Uterus (tissue), 2 donors: ENCODE measurements around the gene KCNG1.

ENCODE experiments used
- CTCF ChIP-seq, 4 experiments: fragments of 200-600 bp in 2 of 4; fragments of 450-650 bp in 2 of 4; sonication (generic) in 2 of 4; IDR thresholded peaks; one replicate each; pipeline ENCODE4 v1.5.1; 2016 to 2019; ENCODE audit warnings: antibody characterized with exemption in 4 of 4, mild to moderate bottlenecking in 2 of 4, moderate library complexity in 1 of 4
- POLR2A ChIP-seq, 2 donors: fragments of 450-650 bp; IDR thresholded peaks; one replicate each; pipeline ENCODE4 v1.6.1; 2016; ENCODE audit warnings: antibody characterized with exemption in 2 of 2, mild to moderate bottlenecking in 1 of 2, moderate library complexity in 1 of 2

DNA sequence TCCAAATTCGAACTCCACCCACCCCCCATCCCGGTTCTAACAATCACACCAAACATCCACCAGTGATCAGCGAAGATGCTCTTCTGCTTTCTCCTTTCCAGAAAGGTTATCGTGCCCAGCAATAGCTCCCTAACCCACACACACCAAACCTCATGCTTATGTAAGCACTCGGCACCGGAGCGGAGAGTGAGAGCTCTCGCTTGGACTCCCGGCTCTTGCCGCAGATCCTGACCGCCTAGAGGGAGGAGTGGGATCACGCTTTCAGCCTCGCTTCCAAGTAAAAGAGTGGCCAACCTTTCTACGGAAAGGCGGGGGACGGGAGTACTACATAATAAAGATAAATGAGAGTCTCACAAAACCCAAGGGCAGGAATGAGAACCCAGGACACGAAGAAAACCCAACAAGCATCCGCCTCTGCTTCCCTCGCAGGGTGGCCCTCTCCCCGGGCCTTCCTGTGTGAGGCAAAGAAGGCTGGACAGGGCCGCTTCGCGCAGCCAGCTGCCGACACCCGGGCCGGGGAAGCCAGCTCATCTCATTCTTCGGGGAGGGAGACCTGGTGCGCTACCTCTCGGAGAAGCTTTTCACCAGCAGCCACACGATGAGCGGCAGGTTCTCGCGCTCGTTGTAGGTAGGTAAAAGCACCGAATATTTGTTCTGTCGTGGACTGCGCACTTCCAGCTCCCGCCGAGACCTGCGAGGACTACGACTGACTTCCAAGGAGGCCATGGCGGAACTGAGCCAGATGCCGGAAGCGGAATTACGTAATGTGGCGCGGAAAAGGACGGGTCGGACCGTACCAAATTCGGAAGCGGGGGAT lies 64.9 kb downstream of the KCNG1 start, which contains the start of gene DPM1:
- peak in 1 of 2 donors; percentile 77 for TF ChIP-seq POLR2A (IDR thresholded peaks at IDR 0.05)
- peak in 1 of 4 experiments; percentile 12 for TF ChIP-seq CTCF (IDR thresholded peaks at IDR 0.05)
